Skin of body (tissue), 2 donors: ENCODE data around the gene HAUS7. TPM values are rescaled to one million over a fixed set of nuclear protein-coding genes. Genes with fewer than 3 reads are reported as not detected.

Experiments used
- DNase-seq: peaks from one replicate; lab custom pipeline; 2025; lab: John Stamatoyannopoulos, UW
- total RNA-seq: library from RNA; depleted of rRNA; stranded (reverse); fragments of >200 nt; gene quantifications from one replicate; pipeline ENCODE4 v1.2.3, GENCODE V29; 2014

HAUS7 gene
- total RNA-seq, 1 donor from 2014 or later, result 12.9 TPM

GRCh38 chrX:153457136-153457825 is 13.1 kb downstream of the HAUS7 start:
- no peak for DNase-seq

GRCh38 chrX:153456704-153457103 is 13.7 kb downstream of the HAUS7 start:
- DNase-seq, result no peak

GRCh38 chrX:153456161-153456560 is 14.2 kb downstream of the HAUS7 start:
- DNase-seq, result no peak

- DNase-seq, result no peak
These were observed 14.8 kb downstream of the HAUS7 start for GRCh38 chrX:153455571-153455970.

- DNase-seq, result no peak
These were observed 15.3 kb downstream of the HAUS7 start for GRCh38 chrX:153454901-153455550.

- DNase-seq, result no peak
These were observed 19.5 kb downstream of the HAUS7 start for GRCh38 chrX:153450949-153451277.

GRCh38 chrX:153450114-153450948 is 20.0 kb downstream of the HAUS7 start:
- DNase-seq, result no peak

- no peak for DNase-seq
These were observed 20.8 kb downstream of the HAUS7 start for GRCh38 chrX:153449368-153450113.

- no peak for DNase-seq
These were observed 21.6 kb downstream of the HAUS7 start for GRCh38 chrX:153448556-153449367.

GRCh38 chrX:153447581-153447960 is 22.8 kb downstream of the HAUS7 start:
- no peak for DNase-seq

GRCh38 chrX:153446950-153447580 is 23.3 kb downstream of the HAUS7 start:
- no peak for DNase-seq

- DNase-seq, result no peak
These were observed 23.8 kb downstream of the HAUS7 start for GRCh38 chrX:153446636-153446936.

- no peak for DNase-seq
These were observed 24.3 kb downstream of the HAUS7 start, which contains the start of gene TREX2 for GRCh38 chrX:153445856-153446635. Gene TREX2, minus strand, starts transcription at chrX:153446056. Its CDS starts 626 bp downstream, at chrX:153445430.

- no peak for DNase-seq
These were observed 25.1 kb downstream of the HAUS7 start for GRCh38 chrX:153445106-153445855.

- no peak for DNase-seq
These were observed 25.9 kb downstream of the HAUS7 start for GRCh38 chrX:153444333-153445011.

GRCh38 chrX:153443476-153444332 is 26.7 kb downstream of the HAUS7 start:
- DNase-seq, result no peak

GRCh38 chrX:153442463-153442862 is 27.9 kb downstream of the HAUS7 start:
- DNase-seq, result no peak
